Fibroblast of lung (primary cell): ENCODE results near the gene C1QTNF5. TPM values are rescaled to one million over a fixed set of nuclear protein-coding genes. Genes with fewer than 3 reads are reported as not detected.

Experiments used
- DNase-seq, 2 donors: peaks; one replicate each; pipeline versions ENCODE4 v3.0.0 to v3.0.0-alpha.2; 2010; ENCODE audit warnings: low read depth in 2 of 2
- H2AFZ ChIP-seq: 2 replicates; pipeline ENCODE4 v1.5.1; 2012; ENCODE audit warnings: low read length, control low read depth, inconsistent platforms
- H3K27ac ChIP-seq: 2 replicates; pipeline ENCODE4 v1.5.1; 2011; ENCODE audit warnings: low read length, control low read depth; ENCODE audit not compliant: insufficient read depth
- H3K27me3 ChIP-seq: 2 replicates; pipeline ENCODE4 v1.5.1; 2011; ENCODE audit warnings: mild to moderate bottlenecking, low read length; ENCODE audit not compliant: control insufficient read depth, insufficient read depth
- H3K36me3 ChIP-seq: 2 replicates; pipeline ENCODE4 v1.5.1; 2011; ENCODE audit warnings: low read length; ENCODE audit not compliant: control insufficient read depth, insufficient read depth
- H3K4me1 ChIP-seq: 2 replicates; pipeline ENCODE4 v1.5.1; 2011; ENCODE audit warnings: low read length; ENCODE audit not compliant: control insufficient read depth, insufficient read depth; ENCODE audit errors: extremely low read depth
- H3K4me2 ChIP-seq: 2 replicates; pipeline ENCODE4 v1.5.1; 2011; ENCODE audit warnings: low read length, control low read depth; ENCODE audit not compliant: insufficient read depth; ENCODE audit errors: extremely low read depth
- H3K4me3 ChIP-seq, 4 experiments: fragments of 200-600 bp in 1 of 4; sonication (generic) in 1 of 4; replicated peaks in 1 of 4; 2 replicates each; pipeline ENCODE4 v1.5.1; 2011 to 2016; ENCODE audit warnings: low read length in 4 of 4, low read depth in 3 of 4, mild to moderate bottlenecking in 3 of 4, control low read depth in 2 of 4, inconsistent platforms in 1 of 4, mixed read lengths in 1 of 4; ENCODE audit not compliant: insufficient read depth in 1 of 4; ENCODE audit errors: control extremely low read depth in 1 of 4
- H3K79me2 ChIP-seq: 2 replicates; pipeline ENCODE4 v1.5.1; 2012; ENCODE audit warnings: mild to moderate bottlenecking, low read length, inconsistent platforms; ENCODE audit not compliant: control insufficient read depth, insufficient read depth
- H3K9ac ChIP-seq: 2 replicates; pipeline ENCODE4 v1.5.1; 2011; ENCODE audit warnings: mild to moderate bottlenecking, low read length, control low read depth; ENCODE audit not compliant: insufficient read depth
- H3K9me3 ChIP-seq: 2 replicates; pipeline ENCODE4 v1.5.1; 2012; ENCODE audit warnings: low read depth, low read length; ENCODE audit not compliant: control insufficient read depth, insufficient read depth
- H4K20me1 ChIP-seq: 2 replicates; pipeline ENCODE4 v1.5.1; 2011; ENCODE audit warnings: low read length; ENCODE audit not compliant: control insufficient read depth, insufficient read depth; ENCODE audit errors: extremely low read depth
- CTCF ChIP-seq, 2 donors: IDR thresholded peaks in 1 of 2; conservative IDR thresholded peaks in 1 of 2; 1 replicate in 1 of 2; 2 replicates in 1 of 2; pipeline ENCODE4 v1.5.1; 2011 to 2012; ENCODE audit warnings: low read length in 2 of 2, control low read depth in 1 of 2, inconsistent platforms in 1 of 2, low read depth in 1 of 2, mild to moderate bottlenecking in 1 of 2
- EZH2 ChIP-seq: IDR thresholded peaks from 2 replicates; pipeline ENCODE4 v1.5.1; 2012; ENCODE audit warnings: low read length, control low read depth, mild to moderate bottlenecking; ENCODE audit errors: missing control alignments
- polyA plus RNA-seq, 2 donors: library from polyadenylated mRNA; depleted of rRNA in 1 of 2; stranded (reverse) in 1 of 2; unstranded in 1 of 2; fragments of >200 nt; gene quantifications; 2 replicates each; pipeline ENCODE4 v1.2.1, GENCODE V29; 2011 to 2012; ENCODE audit warnings: missing spikeins in 1 of 2
- total RNA-seq: library from RNA; depleted of rRNA; stranded (reverse); fragments of >200 nt; gene quantifications from 2 replicates; pipeline ENCODE4 v1.2.1, GENCODE V29; 2014

The C1QTNF5 gene
- total and polyA plus RNA-seq, 2 donors (not counting 1 experiment from before 2014, with no cell fraction given), result 13.4 to 32.0 TPM

GRCh38 chr11:119347940-119348605 lies 7.4 kb upstream of the C1QTNF5 start:
- H3K27ac ChIP-seq, result no peak overlapping the region
- no peaks in the 10 kb centered on the region for H3K79me2 ChIP-seq
- H3K4me2 ChIP-seq, result no peak overlapping the region
- DNase-seq, result no peak
- H2AFZ ChIP-seq, result no peak overlapping the region
- H4K20me1 ChIP-seq, result no peaks in the 10 kb centered on the region
- H3K36me3 ChIP-seq, result no peaks in the 10 kb centered on the region
- TF ChIP-seq EZH2 (no peak), CTCF (conservative IDR thresholded peaks at IDR 0.05 in 1 of 2, IDR thresholded peaks at IDR 0.05 in 1 of 2; ENCODE audit: low read depth in 1 of 2, low read length in 2 of 2) (no peak)
- peaks cover 25% of the 10 kb centered on the region for H3K27me3 ChIP-seq
- no peaks in the 10 kb centered on the region for H3K4me1 ChIP-seq
- H3K4me3 ChIP-seq, result no peak overlapping the region
- H3K9ac ChIP-seq, result no peak overlapping the region
- H3K9me3 ChIP-seq, result no peaks in the 10 kb centered on the region

DNA sequence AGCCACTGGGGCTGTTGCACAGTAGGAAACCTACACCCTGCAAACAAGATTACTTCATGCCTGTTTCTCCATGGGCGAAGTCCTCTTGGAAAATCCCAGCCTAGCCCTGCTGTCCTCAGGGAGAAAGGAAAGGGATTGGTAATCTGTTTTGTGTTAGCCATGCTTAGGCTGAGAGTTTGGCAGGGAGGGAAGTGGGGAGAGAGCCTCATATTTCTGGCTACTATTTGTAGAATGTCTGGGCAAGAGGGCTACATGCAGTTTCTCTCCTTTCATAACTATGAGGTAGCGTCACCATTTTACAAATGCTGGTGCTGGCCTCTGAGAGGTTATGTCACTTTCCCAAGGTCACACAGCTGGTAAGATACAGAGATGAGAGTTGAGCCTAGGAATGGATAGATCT lies 6.6 kb upstream of the C1QTNF5 start:
- no peak overlapping the region for H3K9ac ChIP-seq
- DNase-seq, result no peak
- H3K4me3 ChIP-seq, result no peak overlapping the region
- no peak overlapping the region for H3K4me2 ChIP-seq
- no peaks in the 10 kb centered on the region for H3K79me2 ChIP-seq
- no peaks in the 10 kb centered on the region for H4K20me1 ChIP-seq
- no peak overlapping the region for H2AFZ ChIP-seq
- no peaks in the 10 kb centered on the region for H3K4me1 ChIP-seq
- H3K27ac ChIP-seq, result no peak overlapping the region
- TF ChIP-seq CTCF (conservative IDR thresholded peaks at IDR 0.05 in 1 of 2, IDR thresholded peaks at IDR 0.05 in 1 of 2; ENCODE audit: low read depth in 1 of 2, low read length in 2 of 2), result no peak
- TF ChIP-seq EZH2, result no peak
- H3K36me3 ChIP-seq, result no peaks in the 10 kb centered on the region
- peaks cover 25% of the 10 kb centered on the region for H3K27me3 ChIP-seq
- H3K9me3 ChIP-seq, result no peaks in the 10 kb centered on the region

DNA sequence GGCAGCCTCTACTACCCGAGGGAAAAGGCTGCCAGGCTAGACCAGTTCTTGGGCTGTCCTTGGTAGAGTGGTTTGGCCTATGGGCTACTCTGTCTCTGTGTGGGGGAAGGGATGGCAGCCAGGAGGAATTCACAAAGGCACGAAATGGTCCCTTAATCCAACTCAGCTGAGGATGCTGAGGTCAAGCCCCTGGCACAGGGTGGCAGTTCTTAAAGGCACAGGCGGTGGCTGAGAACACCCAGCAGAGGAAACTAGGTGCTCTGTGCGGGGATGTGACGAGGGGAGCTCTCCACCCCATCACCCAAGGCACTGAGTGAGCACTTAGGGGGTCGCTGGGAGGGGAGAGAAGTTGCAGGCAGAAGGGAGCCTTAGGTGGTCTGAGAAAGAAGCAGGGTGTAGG lies 5.9 kb upstream of the C1QTNF5 start, which contains the start of gene MFRP:
Gene MFRP, minus strand, starts transcription at position 101 of the 400 bp plus-strand sequence. CDS start 192 bp downstream, outside the sequence.
- no peaks in the 10 kb centered on the region for H3K79me2 ChIP-seq
- H2AFZ ChIP-seq, result no peak within 1 kb of the TSS
- H4K20me1 ChIP-seq, result no peaks in the 10 kb centered on the region
- no peaks in the 10 kb centered on the region for H3K4me1 ChIP-seq
- H3K9ac ChIP-seq, result no peak within 1 kb of the TSS
- H3K9me3 ChIP-seq, result no peaks in the 10 kb centered on the region
- H3K4me3 ChIP-seq, result no peak within 1 kb of the TSS
- H3K27ac ChIP-seq, result no peak within 1 kb of the TSS
- H3K27me3 ChIP-seq, result peaks cover 25% of the 10 kb centered on the region
- TF ChIP-seq CTCF (conservative IDR thresholded peaks at IDR 0.05 in 1 of 2, IDR thresholded peaks at IDR 0.05 in 1 of 2; ENCODE audit: low read depth in 1 of 2, low read length in 2 of 2) (no peak), EZH2 (no peak)
- DNase-seq, result no peak
- H3K36me3 ChIP-seq, result no peaks in the 10 kb centered on the region
- H3K4me2 ChIP-seq, result no peak within 1 kb of the TSS
